ENCODE measurements around the gene SCUBE1.

Gene SCUBE1

GRCh38 chr22:43330178-43331068 lies 12.7 kb downstream of the SCUBE1 start:
- Histone ChIP-seq H3K9me3 (ENCODE audit: control insufficient read depth, insufficient read depth, low read length) (no peaks in the 10 kb centered on the region), H3K27me3 (ENCODE audit: control insufficient read depth, insufficient read depth, low read length) (no peaks in the 10 kb centered on the region), H3K4me3 (ENCODE audit: low read length) (no peak overlapping the region), H3K4me1 (ENCODE audit: control insufficient read depth, insufficient read depth, low read length) (0 out of 2 replicates have a peak, but pooled peaks cover 1% of the 10 kb centered on the region), H3K36me3 (ENCODE audit: control insufficient read depth, insufficient read depth, low read length) (no peaks in the 10 kb centered on the region), H3K27ac (ENCODE audit: low read length) (no peak overlapping the region)
- DNase-seq (ENCODE audit: low read depth, low spot score), result no peak
- no CpG with 5 or more reads among the region's 7 CpGs for WGBS (ENCODE audit: insufficient coverage, insufficient read length)

GRCh38 chr22:43329061-43329460 lies 14.1 kb downstream of the SCUBE1 start:
- Histone ChIP-seq H3K27ac (ENCODE audit: low read length) (no peak overlapping the region), H3K27me3 (ENCODE audit: control insufficient read depth, insufficient read depth, low read length) (no peaks in the 10 kb centered on the region), H3K36me3 (ENCODE audit: control insufficient read depth, insufficient read depth, low read length) (no peaks in the 10 kb centered on the region), H3K9me3 (ENCODE audit: control insufficient read depth, insufficient read depth, low read length) (no peaks in the 10 kb centered on the region), H3K4me1 (ENCODE audit: control insufficient read depth, insufficient read depth, low read length) (0 out of 2 replicates have a peak, but pooled peaks cover 1% of the 10 kb centered on the region), H3K4me3 (ENCODE audit: low read length) (no peak overlapping the region)
- DNase-seq (ENCODE audit: low read depth, low spot score), result no peak
- WGBS (ENCODE audit: insufficient coverage, insufficient read length), result no CpG with 5 or more reads among the region's 7 CpGs

- WGBS (ENCODE audit: insufficient coverage, insufficient read length), result no CpG with 5 or more reads among the region's 2 CpGs
- Histone ChIP-seq H3K4me1 (ENCODE audit: control insufficient read depth, insufficient read depth, low read length) (0 out of 2 replicates have a peak, but pooled peaks cover 1% of the 10 kb centered on the region), H3K27me3 (ENCODE audit: control insufficient read depth, insufficient read depth, low read length) (no peaks in the 10 kb centered on the region), H3K27ac (ENCODE audit: low read length) (no peak overlapping the region), H3K4me3 (ENCODE audit: low read length) (no peak overlapping the region), H3K36me3 (ENCODE audit: control insufficient read depth, insufficient read depth, low read length) (no peaks in the 10 kb centered on the region), H3K9me3 (ENCODE audit: control insufficient read depth, insufficient read depth, low read length) (no peaks in the 10 kb centered on the region)
- DNase-seq (ENCODE audit: low read depth, low spot score), result no peak
Measured at GRCh38 chr22:43327157-43327438, 16.1 kb downstream of the SCUBE1 start.

- Histone ChIP-seq H3K27me3 (ENCODE audit: control insufficient read depth, insufficient read depth, low read length) (no peaks in the 10 kb centered on the region), H3K9me3 (ENCODE audit: control insufficient read depth, insufficient read depth, low read length) (no peaks in the 10 kb centered on the region), H3K27ac (ENCODE audit: low read length) (no peak overlapping the region), H3K4me1 (ENCODE audit: control insufficient read depth, insufficient read depth, low read length) (0 out of 2 replicates have a peak, but pooled peaks cover 1% of the 10 kb centered on the region), H3K4me3 (ENCODE audit: low read length) (no peak overlapping the region), H3K36me3 (ENCODE audit: control insufficient read depth, insufficient read depth, low read length) (no peaks in the 10 kb centered on the region)
- WGBS (ENCODE audit: insufficient coverage, insufficient read length), result no CpG with 5 or more reads among the region's 17 CpGs
- DNase-seq (ENCODE audit: low read depth, low spot score), result no peak
Measured at GRCh38 chr22:43326331-43327156, 16.6 kb downstream of the SCUBE1 start.

DNA sequence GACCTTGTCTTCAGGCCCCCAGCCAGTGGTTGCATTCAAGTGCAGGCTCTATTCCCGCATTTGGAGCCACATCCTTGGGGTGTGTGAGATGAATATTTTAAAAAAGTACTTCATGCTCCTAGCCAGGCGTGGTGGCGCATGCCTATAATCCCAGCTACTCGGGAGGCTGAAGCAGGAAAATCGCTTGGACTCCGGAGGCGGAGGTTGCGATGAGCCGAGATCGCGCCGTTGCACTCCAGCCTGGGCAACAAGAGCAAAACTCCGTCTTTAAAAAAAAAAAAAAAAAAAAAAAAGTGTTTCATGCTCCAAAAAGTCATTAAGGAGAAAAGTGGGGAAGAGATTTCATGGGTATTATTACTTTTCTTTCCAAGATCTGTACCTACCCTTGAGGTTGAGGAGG lies 18.0 kb downstream of the SCUBE1 start:
- H3K27me3 ChIP-seq (ENCODE audit: control insufficient read depth, insufficient read depth, low read length), result no peaks in the 10 kb centered on the region
- WGBS (ENCODE audit: insufficient coverage, insufficient read length), result no CpG with 5 or more reads among the region's 13 CpGs
- no peak for DNase-seq (ENCODE audit: low read depth, low spot score)
- no peaks in the 10 kb centered on the region for H3K9me3 ChIP-seq (ENCODE audit: control insufficient read depth, insufficient read depth, low read length)
- no peaks in the 10 kb centered on the region for H3K36me3 ChIP-seq (ENCODE audit: control insufficient read depth, insufficient read depth, low read length)
- no peak overlapping the region for H3K27ac ChIP-seq (ENCODE audit: low read length)
- 0 out of 2 replicates have a peak, but pooled peaks cover 1% of the 10 kb centered on the region for H3K4me1 ChIP-seq (ENCODE audit: control insufficient read depth, insufficient read depth, low read length)
- no peak overlapping the region for H3K4me3 ChIP-seq (ENCODE audit: low read length)

GRCh38 chr22:43320943-43321900 lies 21.9 kb downstream of the SCUBE1 start:
- DNase-seq (ENCODE audit: low read depth, low spot score), result no peak
- no CpG with 5 or more reads among the region's 21 CpGs for WGBS (ENCODE audit: insufficient coverage, insufficient read length)
- H3K27ac ChIP-seq (ENCODE audit: low read length), result no peak overlapping the region

GRCh38 chr22:43319661-43320486 lies 23.3 kb downstream of the SCUBE1 start:
- no peak for DNase-seq (ENCODE audit: low read depth, low spot score)
- Histone ChIP-seq H3K27ac (ENCODE audit: low read length) (no peak overlapping the region), H3K4me1 (ENCODE audit: control insufficient read depth, insufficient read depth, low read length) (0 out of 2 replicates have a peak, but pooled peaks cover 2% of the 10 kb centered on the region), H3K27me3 (ENCODE audit: control insufficient read depth, insufficient read depth, low read length) (no peaks in the 10 kb centered on the region), H3K4me3 (ENCODE audit: low read length) (no peak overlapping the region), H3K36me3 (ENCODE audit: control insufficient read depth, insufficient read depth, low read length) (no peaks in the 10 kb centered on the region), H3K9me3 (ENCODE audit: control insufficient read depth, insufficient read depth, low read length) (no peaks in the 10 kb centered on the region)
- WGBS (ENCODE audit: insufficient coverage, insufficient read length), result no CpG with 5 or more reads among the region's 10 CpGs

More at GRCh38 chr22:43320943-43321900, 21.9 kb downstream of the SCUBE1 start:
- no peaks in the 10 kb centered on the region for H3K27me3 ChIP-seq (ENCODE audit: control insufficient read depth, insufficient read depth, low read length)
- H3K36me3 ChIP-seq (ENCODE audit: control insufficient read depth, insufficient read depth, low read length), result no peaks in the 10 kb centered on the region
- no peaks in the 10 kb centered on the region for H3K4me1 ChIP-seq (ENCODE audit: control insufficient read depth, insufficient read depth, low read length)
- H3K9me3 ChIP-seq (ENCODE audit: control insufficient read depth, insufficient read depth, low read length), result no peaks in the 10 kb centered on the region
- no peak overlapping the region for H3K4me3 ChIP-seq (ENCODE audit: low read length)

- DNase-seq (ENCODE audit: low read depth, low spot score), result no peak
- H3K27me3 ChIP-seq (ENCODE audit: control insufficient read depth, insufficient read depth, low read length), result no peaks in the 10 kb centered on the region
- H3K9me3 ChIP-seq (ENCODE audit: control insufficient read depth, insufficient read depth, low read length), result no peaks in the 10 kb centered on the region
- no peak overlapping the region for H3K4me3 ChIP-seq (ENCODE audit: low read length)
- no CpG with 5 or more reads among the region's 9 CpGs for WGBS (ENCODE audit: insufficient coverage, insufficient read length)
- H3K27ac ChIP-seq (ENCODE audit: low read length), result no peak overlapping the region
- no peaks in the 10 kb centered on the region for H3K36me3 ChIP-seq (ENCODE audit: control insufficient read depth, insufficient read depth, low read length)
- H3K4me1 ChIP-seq (ENCODE audit: control insufficient read depth, insufficient read depth, low read length), result peaks cover 5% of the 10 kb centered on the region; the same call in 1 of the 2 replicates
Measured at GRCh38 chr22:43317239-43317638, 25.9 kb downstream of the SCUBE1 start.

GRCh38 chr22:43315687-43316217 lies 27.4 kb downstream of the SCUBE1 start:
- Histone ChIP-seq H3K27ac (ENCODE audit: low read length) (no peak overlapping the region), H3K4me3 (ENCODE audit: low read length) (no peak overlapping the region), H3K4me1 (ENCODE audit: control insufficient read depth, insufficient read depth, low read length) (peaks cover 5% of the 10 kb centered on the region; the same call in 1 of the 2 replicates), H3K36me3 (ENCODE audit: control insufficient read depth, insufficient read depth, low read length) (no peaks in the 10 kb centered on the region), H3K9me3 (ENCODE audit: control insufficient read depth, insufficient read depth, low read length) (no peaks in the 10 kb centered on the region), H3K27me3 (ENCODE audit: control insufficient read depth, insufficient read depth, low read length) (no peaks in the 10 kb centered on the region)
- no CpG with 5 or more reads among the region's 9 CpGs for whole genome bisulfite sequencing (ENCODE audit: insufficient coverage, insufficient read length)
- DNase-seq (ENCODE audit: low read depth, low spot score), result no peak

Data from iPS DF 6.9 (cell line).